GM19467 (cell line): Measurements from ENCODE around the gene C1orf226.
"Not testable (repeated sequence)": the region's sequence is repeated elsewhere in the genome, so short reads cannot be mapped to it uniquely, and the experiment has no call there.

Experiments used
- ATAC-seq: cut with Tn5 transposase; IDR thresholded peaks from one replicate; pipeline ENCODE4 v1.9.1; 2021; ENCODE audit warnings: mild to moderate bottlenecking, moderate library complexity; ENCODE audit not compliant: unreplicated experiment

The C1orf226 gene

DNA sequence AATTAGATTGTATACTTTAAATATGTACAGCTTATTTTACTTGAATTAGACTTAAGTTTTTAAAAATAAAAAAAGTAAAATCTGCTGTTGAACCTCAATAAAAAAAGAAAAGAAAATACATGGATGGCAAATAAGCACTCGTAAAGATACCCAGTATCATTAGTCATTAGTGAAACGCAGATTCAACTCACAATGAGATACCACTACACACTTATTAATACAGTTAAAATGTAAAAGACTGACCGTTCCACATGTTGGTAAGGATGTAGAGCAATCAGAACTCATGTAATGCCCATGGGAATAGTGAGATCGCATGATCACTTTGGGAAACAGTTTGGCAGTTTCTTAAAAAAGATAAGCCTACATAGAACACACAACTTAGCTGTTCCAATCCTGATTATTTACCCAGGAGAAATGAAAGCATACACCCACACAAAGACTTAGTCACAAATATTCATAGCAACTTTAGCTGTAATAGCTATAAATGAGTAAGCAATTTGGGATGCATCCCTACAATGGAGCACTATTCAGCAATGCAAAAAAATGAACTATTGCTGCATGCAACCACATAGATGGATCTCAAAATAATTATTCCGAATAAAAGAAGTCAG is 23.1 kb downstream of the C1orf226 start:
- no peak for ATAC-seq

DNA sequence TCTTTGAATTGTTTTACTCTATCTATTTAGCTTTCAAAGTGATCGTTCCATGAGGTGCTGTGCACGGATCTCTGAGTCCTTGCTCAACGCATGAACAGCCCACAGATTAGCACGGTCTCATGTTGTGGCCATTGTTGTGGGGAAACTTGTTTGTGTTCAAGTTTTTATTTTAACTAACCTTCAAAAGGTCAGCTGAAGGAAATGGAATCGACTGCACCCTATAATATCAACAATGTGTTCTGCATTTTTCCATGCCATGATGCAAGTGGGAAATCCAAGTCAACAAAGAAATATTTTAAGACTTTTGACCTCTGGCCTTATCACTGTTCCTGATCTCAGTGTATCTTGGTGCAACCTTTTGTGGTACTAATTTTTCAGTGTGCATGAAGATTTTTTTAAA is 24.3 kb downstream of the C1orf226 start:
- no peak for ATAC-seq

DNA sequence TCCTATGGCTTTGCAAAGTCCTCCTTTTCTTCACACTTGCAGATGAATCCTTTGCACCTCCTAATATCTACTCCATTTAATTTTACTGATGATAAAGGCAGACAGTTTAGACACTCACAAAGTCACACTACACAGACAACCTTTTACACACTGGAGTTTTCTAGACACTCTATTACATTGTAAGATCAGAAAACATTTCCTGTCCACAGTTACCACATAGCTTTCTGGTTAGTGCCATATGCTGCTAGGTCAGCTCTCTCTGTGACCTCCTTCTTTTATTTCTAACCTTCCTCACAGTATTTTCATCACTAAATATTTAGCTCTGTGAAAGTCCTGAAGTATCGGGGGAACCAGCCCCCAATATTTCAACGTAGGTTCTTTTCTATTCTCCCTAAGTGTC is 25.3 kb downstream of the C1orf226 start:
- no peak for ATAC-seq

DNA sequence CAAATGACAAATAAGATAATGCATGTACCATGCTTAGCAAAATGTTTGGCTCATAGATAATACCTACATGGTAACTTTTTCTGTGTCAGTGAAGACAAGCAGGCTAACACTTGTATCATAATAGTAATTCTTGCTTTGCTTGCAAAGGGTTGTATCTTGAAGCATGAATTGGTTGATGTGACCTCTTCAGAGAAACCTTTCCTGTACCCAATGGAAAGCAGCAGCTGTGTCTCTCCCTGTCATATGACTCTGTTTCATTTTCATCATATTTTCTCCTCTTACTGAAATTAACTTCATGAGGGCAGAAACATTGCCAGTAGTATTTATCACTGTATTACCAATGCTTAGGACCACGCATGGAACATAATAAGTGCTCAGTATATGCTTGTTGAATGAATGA is 26.0 kb downstream of the C1orf226 start:
- no peak for ATAC-seq

DNA sequence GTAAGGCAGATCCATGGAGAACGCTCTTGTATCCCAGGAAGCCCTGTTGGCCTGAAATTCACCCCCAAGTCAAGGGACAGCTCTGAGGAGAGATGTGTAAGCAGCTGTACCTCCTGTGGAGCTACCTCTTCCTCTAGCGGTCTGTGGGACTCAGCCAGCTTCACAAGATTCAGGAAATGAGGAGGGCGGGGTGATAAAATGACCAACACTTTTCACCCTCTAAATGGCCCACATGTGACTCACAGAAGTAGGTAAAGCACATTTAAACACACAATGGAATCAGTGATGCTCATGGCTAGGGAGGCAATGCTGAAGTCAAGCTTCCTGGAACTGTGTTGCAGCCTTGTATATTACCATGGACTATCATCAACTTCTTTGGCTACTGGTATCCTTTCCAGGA is 30.5 kb downstream of the C1orf226 start, which contains the start of gene SH2D1B:
Gene SH2D1B (minus strand): TSS at position 135 of the 400 bp plus-strand sequence. CDS start 120 bp downstream, at position 15.
- ATAC-seq, result no peak

DNA sequence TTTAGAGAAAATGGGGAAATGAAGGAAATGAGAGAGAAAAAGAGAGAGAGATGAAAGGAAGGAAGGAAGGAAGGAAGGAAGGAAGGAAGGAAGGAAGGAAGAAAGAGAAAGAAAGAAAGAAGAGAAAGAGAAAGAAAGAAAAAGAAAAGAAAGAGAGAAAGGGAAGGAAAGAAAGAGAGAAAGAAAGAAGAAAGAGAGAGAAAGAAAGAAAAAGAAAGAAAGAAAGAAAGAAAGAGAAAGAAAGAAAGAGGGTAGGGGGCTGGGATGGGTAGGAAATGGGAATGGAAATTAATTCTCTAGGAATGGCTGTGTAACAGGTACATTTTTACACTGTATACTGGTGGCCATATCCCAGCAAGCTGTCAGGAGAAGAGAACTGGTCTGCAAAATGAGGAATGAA is 34.7 kb downstream of the C1orf226 start:
- no peak for ATAC-seq

DNA sequence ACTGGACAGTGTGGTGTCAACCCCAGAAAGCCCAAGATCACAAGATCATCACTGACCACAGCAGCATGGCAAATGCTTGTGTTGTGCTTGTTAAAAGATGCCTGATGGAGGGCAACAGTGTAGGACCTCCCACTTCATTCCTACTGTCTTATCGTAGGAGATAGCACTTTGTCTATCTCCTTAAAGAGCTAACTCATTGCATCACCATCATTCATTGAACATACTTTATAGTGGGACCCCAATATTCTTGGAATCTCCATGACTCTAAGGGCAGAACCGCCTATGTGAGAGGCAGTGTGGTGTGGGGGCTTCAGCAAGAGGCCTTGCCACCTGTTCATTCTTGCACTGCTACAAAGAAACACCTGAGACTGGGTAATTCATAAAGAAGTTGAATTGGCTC is 35.4 kb downstream of the C1orf226 start:
- ATAC-seq, result no peak

DNA sequence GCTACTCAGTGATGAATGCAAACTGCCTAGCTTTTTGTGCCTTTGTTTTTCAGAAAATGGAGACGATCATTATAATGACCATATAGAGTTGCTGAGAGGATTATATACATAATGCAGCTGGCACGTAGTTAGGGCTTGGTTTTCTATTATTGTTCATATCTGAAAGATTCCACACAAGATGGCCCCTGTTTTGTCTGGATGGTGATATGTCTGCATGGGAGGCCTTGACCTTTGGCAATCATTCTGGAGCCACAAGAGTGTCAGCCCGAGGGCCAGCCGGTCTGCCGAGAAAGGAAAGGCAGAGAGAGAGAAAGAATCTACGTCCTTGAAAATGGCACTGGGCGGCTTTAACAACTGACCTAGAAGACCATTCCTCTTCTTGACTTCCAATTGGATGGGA is 36.1 kb downstream of the C1orf226 start:
- no peak for ATAC-seq

DNA sequence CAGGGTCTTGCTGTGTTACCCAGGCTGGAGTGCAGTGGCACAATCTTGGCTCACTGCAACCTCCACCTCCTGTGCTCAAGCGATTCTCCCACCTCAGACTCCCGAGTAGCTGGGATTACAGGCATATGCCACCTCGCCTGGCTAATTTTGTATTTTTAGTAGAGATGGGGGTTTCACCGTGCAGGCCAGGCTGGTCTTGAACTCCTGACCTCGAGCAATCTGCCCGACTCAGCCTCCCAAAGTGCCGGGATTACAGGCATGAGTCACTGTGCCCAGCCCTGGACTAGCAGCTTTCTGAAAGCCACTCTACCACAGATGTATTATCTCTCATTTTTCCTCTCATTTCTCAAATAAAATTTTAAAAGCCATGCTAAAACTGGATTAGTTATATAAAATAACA is 37.1 kb downstream of the C1orf226 start:
- ATAC-seq, result not testable (repeated sequence)

DNA sequence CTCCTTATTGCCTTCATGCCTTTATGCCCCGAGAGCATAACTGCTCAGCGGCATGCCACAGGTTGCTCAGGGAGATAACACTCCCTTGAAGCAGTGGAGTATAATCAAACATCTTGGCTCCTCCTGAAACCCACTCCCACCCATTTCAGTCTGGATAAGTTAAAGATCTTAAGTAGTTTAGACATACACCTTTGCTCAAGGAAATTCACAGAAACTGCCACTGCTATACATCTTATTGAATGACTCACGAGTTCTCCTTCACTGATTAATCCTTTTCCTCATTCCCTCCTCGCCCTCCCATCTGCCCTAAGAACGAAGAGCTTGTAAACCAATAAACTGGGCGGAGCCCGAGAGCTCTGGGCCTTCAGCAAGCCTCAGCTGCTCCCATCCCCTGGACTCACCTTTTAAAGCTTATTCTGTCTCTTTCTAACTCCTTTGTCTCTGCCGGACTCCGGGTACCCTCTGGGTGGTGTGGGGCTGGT is 38.0 kb downstream of the C1orf226 start:
- not testable (repeated sequence) for ATAC-seq

DNA sequence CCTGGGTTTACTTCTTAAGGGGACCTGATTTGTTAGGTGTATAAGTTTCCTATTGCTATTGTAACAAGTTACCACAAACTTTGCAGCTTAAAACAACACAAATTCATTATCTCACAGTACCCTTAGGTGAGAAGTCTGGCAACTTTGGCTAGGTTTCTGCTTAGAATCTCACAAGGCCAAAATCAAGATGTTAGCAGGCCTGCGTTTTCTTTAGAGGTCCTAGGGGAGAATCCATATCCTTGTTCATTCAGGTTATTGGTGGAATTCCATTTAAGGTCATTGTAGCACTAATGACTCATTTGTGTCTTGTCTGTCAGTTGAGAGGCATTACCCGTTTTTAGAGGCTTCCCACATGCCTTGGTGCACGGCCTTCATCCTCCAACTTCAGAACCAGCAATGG is 38.6 kb downstream of the C1orf226 start:
- no peak for ATAC-seq

DNA sequence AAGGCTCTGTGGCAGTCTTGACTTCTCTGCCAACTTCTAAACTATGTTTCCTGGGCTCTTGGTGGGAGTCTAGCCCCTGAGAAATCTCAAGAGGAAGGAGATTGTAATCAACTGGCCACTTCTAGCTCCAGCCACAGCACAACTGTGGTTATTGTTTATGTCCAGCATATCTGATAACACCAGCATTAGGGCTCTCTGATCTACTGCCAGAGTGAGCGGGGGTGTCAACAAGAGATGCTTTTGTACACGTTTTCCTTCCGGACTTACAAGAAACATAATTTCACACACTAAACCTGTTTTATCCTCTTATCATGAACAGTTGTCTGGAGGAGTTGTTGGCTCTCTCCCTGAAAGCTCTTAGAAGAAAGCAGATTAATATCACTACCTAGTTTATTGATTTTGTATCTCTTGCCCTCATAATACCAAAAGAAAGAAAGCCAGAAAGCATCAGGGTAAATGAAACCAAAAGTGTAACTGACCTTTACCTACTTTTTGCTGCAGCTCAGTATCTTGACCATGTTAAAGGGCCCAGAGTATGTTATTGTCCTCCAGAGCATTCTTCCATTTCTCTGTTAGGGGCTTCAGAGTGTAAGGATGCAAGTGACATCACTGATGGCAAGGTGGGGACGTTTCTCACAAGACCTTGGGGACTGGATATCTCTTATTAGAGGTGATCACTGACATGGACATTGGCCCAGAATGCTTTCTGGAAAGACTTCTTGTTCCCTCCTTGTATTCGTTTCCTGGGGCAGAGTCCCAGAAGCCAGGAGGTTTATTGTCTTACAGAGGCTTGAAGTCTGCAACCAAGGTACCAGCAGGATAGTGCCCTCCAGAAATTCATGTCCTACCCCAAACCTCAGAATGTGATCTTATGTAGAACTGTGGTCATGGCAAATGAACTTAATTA is 40.0 kb downstream of the C1orf226 start:
- ATAC-seq, result no peak

DNA sequence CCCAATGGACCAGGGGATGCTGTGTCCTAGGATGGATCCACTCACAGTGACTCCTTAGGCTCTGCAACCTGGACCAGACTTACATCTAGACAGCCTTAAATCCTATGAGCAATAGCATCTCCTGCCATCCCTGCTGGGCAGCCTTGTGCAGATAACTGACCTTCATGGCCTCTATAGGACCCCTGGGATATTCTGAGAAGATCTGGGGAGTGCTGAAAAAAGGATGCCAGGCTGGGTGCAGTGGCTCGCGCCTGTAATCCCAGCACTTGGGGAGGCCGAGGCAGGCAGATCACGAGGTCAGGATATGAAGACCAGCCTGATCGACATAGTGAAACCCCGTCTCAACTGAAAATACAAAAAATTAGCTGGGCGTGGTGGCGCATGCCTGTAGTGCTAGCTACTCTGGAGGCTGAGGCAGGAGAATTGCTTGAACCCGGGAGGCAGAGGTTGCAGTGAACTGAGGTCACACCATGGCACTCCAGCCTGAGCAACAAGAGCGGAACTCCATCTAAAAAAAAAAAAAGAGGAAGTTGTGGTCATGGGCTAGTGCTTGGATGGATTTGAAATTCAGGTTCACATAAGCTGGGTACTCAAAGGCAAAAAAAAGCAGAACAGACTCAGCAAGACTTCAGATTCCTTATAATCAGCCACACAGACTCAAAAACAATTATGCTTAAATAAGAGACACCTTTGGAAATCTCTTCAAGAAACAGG is 41.3 kb downstream of the C1orf226 start:
- no peak for ATAC-seq

DNA sequence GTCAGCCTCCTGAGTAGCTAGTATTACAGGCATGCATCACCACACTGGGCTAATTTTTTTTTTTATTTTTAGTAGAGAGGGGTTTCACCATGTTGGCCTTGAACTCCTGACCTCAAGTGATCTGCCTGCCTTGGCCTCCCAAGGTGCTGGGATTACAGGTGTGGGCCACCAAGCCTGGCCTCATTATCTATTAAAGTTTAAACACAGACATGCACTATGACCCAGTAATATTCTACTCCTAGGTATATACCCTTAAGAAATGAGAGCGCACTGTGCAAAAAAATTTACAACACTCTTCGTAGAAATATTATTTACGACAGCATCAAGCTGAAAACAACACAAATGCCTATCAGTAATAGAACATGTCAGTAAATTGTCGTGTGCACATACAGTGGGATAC is 49.1 kb downstream of the C1orf226 start:
- no peak for ATAC-seq

DNA sequence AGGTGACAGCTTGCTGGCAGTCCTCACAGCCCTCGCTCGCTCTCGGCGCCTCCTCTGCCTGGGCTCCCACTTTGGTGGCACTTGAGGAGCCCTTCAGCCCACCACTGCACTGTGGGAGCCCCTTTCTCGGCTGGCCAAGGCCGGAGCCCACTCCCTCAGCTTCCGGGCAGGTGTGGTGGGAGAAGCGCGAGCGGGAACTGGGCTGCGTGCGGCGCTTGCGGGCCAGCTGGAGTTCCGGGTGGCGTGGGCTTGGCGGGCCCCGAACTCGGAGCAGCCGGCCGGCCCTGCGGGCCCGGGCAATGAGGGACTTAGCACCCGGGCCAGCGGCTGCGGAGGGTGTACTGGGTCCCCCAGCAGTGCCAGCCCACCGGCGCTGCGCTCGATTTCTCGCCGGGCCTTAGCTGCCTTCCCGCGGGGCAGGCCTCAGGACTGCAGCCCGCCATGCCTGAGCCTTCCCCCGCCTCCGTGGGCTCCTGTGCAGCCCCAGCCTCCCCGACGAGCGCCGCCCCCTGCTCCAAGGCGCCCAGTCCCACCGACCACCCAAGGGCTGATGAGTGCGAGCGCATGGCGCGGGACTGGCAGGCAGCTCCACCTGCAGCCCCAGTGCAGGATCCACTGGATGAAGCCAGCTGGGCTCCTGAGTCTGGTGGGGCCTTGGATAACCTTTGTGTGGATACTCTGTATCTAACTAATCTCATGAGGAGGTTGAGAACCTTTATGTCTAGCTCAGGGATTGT is 51.6 kb downstream of the C1orf226 start:
- not testable (repeated sequence) for ATAC-seq
